ENCODE data around the gene IP6K2. TPM values are rescaled to one million over a fixed set of nuclear protein-coding genes. Genes with fewer than 3 reads are reported as not detected.

Gene IP6K2
- total RNA-seq, 1 experiment from 2014 or later: 117 TPM

GRCh38 chr3:48686538-48687219 is 30.3 kb downstream of the IP6K2 start:
- no peaks in the 10 kb centered on the region for H3K27me3 Mint-ChIP-seq (ENCODE audit: insufficient read depth, unreplicated experiment)
- H3K4me1 Mint-ChIP-seq (ENCODE audit: insufficient read depth, unreplicated experiment): peaks cover 34% of the 10 kb centered on the region
- BruUV-seq (replicated peaks): no TSS peak
- H3K4me3 Mint-ChIP-seq (ENCODE audit: unreplicated experiment): peak overlapping the region; percentile 73
- TF ChIP-seq, protein P1, sequence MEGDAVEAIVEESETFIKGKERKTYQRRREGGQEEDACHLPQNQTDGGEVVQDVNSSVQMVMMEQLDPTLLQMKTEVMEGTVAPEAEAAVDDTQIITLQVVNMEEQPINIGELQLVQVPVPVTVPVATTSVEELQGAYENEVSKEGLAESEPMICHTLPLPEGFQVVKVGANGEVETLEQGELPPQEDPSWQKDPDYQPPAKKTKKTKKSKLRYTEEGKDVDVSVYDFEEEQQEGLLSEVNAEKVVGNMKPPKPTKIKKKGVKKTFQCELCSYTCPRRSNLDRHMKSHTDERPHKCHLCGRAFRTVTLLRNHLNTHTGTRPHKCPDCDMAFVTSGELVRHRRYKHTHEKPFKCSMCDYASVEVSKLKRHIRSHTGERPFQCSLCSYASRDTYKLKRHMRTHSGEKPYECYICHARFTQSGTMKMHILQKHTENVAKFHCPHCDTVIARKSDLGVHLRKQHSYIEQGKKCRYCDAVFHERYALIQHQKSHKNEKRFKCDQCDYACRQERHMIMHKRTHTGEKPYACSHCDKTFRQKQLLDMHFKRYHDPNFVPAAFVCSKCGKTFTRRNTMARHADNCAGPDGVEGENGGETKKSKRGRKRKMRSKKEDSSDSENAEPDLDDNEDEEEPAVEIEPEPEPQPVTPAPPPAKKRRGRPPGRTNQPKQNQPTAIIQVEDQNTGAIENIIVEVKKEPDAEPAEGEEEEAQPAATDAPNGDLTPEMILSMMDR (IDR thresholded peaks at IDR 0.05; ENCODE audit: unreplicated experiment): no peak
- peak overlapping the region; percentile 35 for H3K27ac Mint-ChIP-seq (ENCODE audit: low read depth, unreplicated experiment)
- peaks cover 76% of the 10 kb centered on the region for H3K36me3 Mint-ChIP-seq (ENCODE audit: insufficient read depth, unreplicated experiment)
- no peak for DNase-seq (ENCODE audit: unreplicated experiment)
- H3K9me3 Mint-ChIP-seq (ENCODE audit: unreplicated experiment): no peaks in the 10 kb centered on the region
- intact Hi-C loops (cut with micrococcal nuclease): loop anchor here (5.0 to 10.0 kb wide), 2 partner anchors 81 to 132 kb away; partner anchors contain the start of gene PFKFB4
- POLR2A ChIA-PET: interaction anchor here (0.5 to 1.9 kb wide), 12 partner anchors 9 to 419 kb away, joined by 3 to 17 read pairs (median 4); partner anchors contain the start of genes CCDC51, CELSR3, IP6K2 and PFKFB4
- CTCF ChIA-PET: interaction anchor here (0.5 to 1.8 kb wide), 13 partner anchors 9 to 382 kb away, joined by 3 to 16 read pairs (median 4); partner anchors contain the start of gene PFKFB4

DNA sequence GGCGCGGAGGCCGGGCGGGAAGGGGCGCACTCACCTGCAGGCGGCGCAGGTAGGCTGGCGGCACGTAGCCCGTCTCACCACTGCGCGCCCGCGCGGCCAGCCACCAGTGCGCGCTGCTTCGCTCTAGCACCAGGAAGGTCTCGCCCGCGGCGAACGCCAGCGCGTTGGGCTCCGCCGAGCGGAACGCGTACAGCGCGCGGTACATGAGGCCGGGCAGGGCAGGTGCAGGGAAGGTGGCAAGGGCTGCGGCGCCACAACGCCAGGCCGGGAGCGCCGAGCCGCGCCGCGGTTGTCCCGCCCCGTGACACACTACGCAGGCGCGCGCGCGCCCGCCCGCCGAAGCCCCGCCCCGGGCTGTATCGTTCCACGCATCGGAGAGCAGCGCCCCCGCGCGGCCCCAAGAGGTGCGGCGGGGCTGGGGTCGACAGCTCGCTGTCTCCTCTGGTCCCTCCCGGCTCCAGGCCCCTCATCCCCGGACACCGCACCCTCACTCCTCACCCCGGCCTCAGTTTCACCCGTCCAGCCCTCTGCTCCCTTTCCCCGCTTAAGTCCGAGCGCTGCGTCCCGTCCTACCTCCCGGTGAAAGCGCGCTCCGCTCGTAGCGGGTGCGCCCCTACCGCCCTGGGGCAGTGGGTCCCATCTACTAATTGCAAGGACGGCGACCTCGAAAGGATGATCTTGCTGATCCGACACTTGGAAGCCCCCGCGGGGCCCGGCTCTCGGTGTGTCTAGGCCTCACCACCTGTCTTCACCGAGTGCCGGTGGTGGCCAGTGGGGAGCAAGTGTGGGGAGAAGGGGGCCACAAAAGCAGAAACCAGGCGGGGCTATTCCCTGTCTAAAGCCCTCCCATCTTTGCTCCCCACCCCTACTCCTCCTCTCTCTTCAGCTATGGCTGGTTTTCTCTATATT is 31.2 kb downstream of the IP6K2 start, which contains the start of gene NCKIPSD:
TSS of gene NCKIPSD (minus strand) at position 313 of the 909 bp plus-strand sequence. CDS start at position 205, 108 bp downstream.
- intact Hi-C loops (cut with micrococcal nuclease): loop anchor here (1.0 to 10.0 kb wide), 4 partner anchors 22 to 131 kb away; partner anchors contain the start of genes PFKFB4 and SLC26A6
- no peaks in the 10 kb centered on the region for H3K27me3 Mint-ChIP-seq (ENCODE audit: insufficient read depth, unreplicated experiment)
- H3K36me3 Mint-ChIP-seq (ENCODE audit: insufficient read depth, unreplicated experiment): peaks cover 69% of the 10 kb centered on the region
- ChIA-PET CTCF (interaction anchor here (0.6 to 1.8 kb wide), 11 partner anchors 10 to 383 kb away, joined by 3 to 16 read pairs (median 4); partner anchors contain the start of gene PFKFB4), POLR2A (interaction anchor here (0.7 to 1.9 kb wide), 11 partner anchors 10 to 335 kb away, joined by 3 to 17 read pairs (median 5); partner anchors contain the start of genes CELSR3, IP6K2, PFKFB4 and PRKAR2A)
- no TSS peak for BruUV-seq (replicated peaks)
- H3K4me3 Mint-ChIP-seq (ENCODE audit: unreplicated experiment): peak within 1 kb of the TSS; percentile 73
- TF ChIP-seq, protein P1 (IDR thresholded peaks at IDR 0.05; ENCODE audit: unreplicated experiment): peak; percentile 63
- no peaks in the 10 kb centered on the region for H3K9me3 Mint-ChIP-seq (ENCODE audit: unreplicated experiment)
- peak; percentile 85 for DNase-seq (ENCODE audit: unreplicated experiment)
- peak within 1 kb of the TSS; percentile 85 for H3K27ac Mint-ChIP-seq (ENCODE audit: low read depth, unreplicated experiment)
- peaks cover 31% of the 10 kb centered on the region for H3K4me1 Mint-ChIP-seq (ENCODE audit: insufficient read depth, unreplicated experiment)

DNA sequence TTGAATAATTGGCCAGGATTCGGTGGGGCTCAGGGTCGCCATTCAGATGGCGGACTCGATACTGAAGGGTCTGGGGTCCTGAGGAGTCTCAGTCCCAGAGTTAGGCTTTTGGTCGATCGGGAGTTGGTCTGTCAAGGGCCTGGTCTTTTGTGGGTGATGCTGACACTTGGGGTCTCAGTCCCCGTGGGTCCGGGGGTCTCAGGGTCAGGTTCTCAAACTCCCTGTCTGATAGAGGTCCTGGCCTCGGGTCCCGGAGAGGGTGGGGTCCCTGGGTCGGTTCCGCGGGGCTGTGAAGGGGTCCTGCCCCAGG is 31.8 kb downstream of the IP6K2 start:
- Mint-ChIP-seq H3K27ac (ENCODE audit: low read depth, unreplicated experiment) (peak overlapping the region; percentile 85), H3K4me1 (ENCODE audit: insufficient read depth, unreplicated experiment) (peaks cover 36% of the 10 kb centered on the region), H3K36me3 (ENCODE audit: insufficient read depth, unreplicated experiment) (peaks cover 69% of the 10 kb centered on the region), H3K4me3 (ENCODE audit: unreplicated experiment) (peak overlapping the region; percentile 73), H3K9me3 (ENCODE audit: unreplicated experiment) (no peaks in the 10 kb centered on the region), H3K27me3 (ENCODE audit: insufficient read depth, unreplicated experiment) (no peaks in the 10 kb centered on the region)
- ChIA-PET CTCF (interaction anchor here (0.9 to 2.8 kb wide), 6 partner anchors 8 to 322 kb away, joined by 3 to 18 read pairs (median 12); partner anchors contain the start of gene WDR6), POLR2A (interaction anchor here (0.6 to 2.8 kb wide), 13 partner anchors 10 to 163 kb away, joined by 3 to 32 read pairs (median 7); partner anchors contain the start of genes CELSR3, IP6K2, PFKFB4 and PRKAR2A)
- TF ChIP-seq, protein P1 (IDR thresholded peaks at IDR 0.05; ENCODE audit: unreplicated experiment): peak; percentile 27
- no peak for DNase-seq (ENCODE audit: unreplicated experiment)
- BruUV-seq (replicated peaks): no TSS peak
- intact Hi-C loops (cut with micrococcal nuclease): loop anchor here (1.0 to 10.0 kb wide), 4 partner anchors 21 to 130 kb away; partner anchors contain the start of genes PFKFB4 and SLC26A6
